Measurements from ENCODE around the gene ASB18.

- no peak for TF ChIP-seq CTCF (IDR thresholded peaks at IDR 0.05; ENCODE audit: low read depth, low read length, missing input control)
- no peak for TF ChIP-seq RAD21 (IDR thresholded peaks at IDR 0.05)
- no peak for TF ChIP-seq EGR1 (IDR thresholded peaks at IDR 0.05; ENCODE audit: low read depth in 2 of 2)
- no peak for TF ChIP-seq YY1 (IDR thresholded peaks at IDR 0.05)
- TF ChIP-seq MAX (IDR thresholded peaks at IDR 0.05): no peak
- no peak for TF ChIP-seq GABPA (IDR thresholded peaks at IDR 0.05 in 1 of 2, conservative IDR thresholded peaks at IDR 0.05 in 1 of 2)
- TF ChIP-seq TAF1 (conservative IDR thresholded peaks at IDR 0.05): no peak
- no peak for TF ChIP-seq RXRA (IDR thresholded peaks at IDR 0.05)
- TF ChIP-seq JUND (IDR thresholded peaks at IDR 0.05): no peak
- no peak for TF ChIP-seq ATF3 (IDR thresholded peaks at IDR 0.05)
- TF ChIP-seq HNF4G (IDR thresholded peaks at IDR 0.05): no peak
- no peak for TF ChIP-seq SP1 (IDR thresholded peaks at IDR 0.05)
- TF ChIP-seq HNF4A (conservative IDR thresholded peaks at IDR 0.05): no peak
- TF ChIP-seq REST (IDR thresholded peaks at IDR 0.05): no peak
Measured at GRCh38 chr2:236143811-236144210, 120.4 kb downstream of the ASB18 start.
